Measurements from ENCODE around the gene MUC3A. TPM values are rescaled to one million over a fixed set of nuclear protein-coding genes. Genes with fewer than 3 reads are reported as not detected.

The MUC3A gene
- total and polyA plus RNA-seq, 2 of the 8 experiments (the other 6 are each of a cell fraction or from before 2014, with no cell fraction given) = 15.4 to 43.9 TPM

DNA sequence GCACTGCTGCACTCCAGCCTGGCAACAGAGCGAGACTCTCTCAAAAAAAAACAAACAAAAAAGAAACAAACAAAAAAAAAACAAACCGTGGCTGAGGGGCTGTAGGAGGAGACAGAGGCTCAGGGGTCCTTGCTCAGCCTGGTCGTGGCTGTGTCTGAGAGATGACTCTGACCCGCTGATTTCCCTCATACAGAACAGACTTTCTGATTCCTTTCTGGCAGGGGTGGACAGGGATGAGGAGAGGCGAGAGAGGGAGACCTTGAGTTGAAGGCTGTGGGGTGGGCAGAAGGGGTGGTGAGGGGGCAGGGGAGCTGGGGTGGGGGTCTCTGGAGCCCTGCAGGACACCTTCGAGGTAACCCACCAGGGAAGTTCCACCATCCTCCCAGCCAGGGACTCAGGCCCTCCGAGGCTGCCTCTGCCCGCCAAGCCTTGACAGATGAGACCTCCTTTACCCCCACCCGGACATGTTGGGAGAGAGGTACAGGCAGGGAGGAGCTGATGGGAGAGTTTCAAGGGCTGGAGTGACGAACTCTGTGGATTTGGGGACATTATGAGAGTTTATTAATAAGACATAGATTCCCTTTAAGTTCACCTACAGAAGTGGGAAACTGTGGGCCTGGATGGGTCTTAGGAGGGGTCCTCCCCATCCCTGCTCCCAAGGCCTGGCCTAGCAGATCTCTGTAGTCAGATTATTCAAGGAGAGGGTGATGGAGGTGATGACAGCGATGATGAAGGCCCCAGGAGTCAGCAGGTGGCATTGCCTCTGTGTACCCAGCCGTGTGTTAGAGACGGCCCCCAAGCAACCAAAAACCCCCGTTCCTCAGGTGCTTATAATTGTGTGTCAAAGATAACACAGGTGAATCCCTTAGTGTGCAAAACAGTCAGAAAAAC, 22.0 kb downstream of the MUC3A start (continued):
- TF ChIP-seq PHF8 (conservative IDR thresholded peaks at IDR 0.05; ENCODE audit: low read depth, low read length) (no peak), CBX5 (IDR thresholded peaks at IDR 0.05; ENCODE audit: low read depth, low read length) (no peak)

All from H1 (cell line).